ENCODE data around the gene HAVCR2. TPM values are rescaled to one million over a fixed set of nuclear protein-coding genes. Genes with fewer than 3 reads are reported as not detected.
A peak's percentile ranks its signal among the peaks of the same experiment; 100 is the strongest.

HAVCR2 gene
- total and polyA plus RNA-seq, 2 of the 13 experiments (the other 11 are each of a cell fraction or from before 2014, with no cell fraction given): 0.07 to 0.16 TPM

DNA sequence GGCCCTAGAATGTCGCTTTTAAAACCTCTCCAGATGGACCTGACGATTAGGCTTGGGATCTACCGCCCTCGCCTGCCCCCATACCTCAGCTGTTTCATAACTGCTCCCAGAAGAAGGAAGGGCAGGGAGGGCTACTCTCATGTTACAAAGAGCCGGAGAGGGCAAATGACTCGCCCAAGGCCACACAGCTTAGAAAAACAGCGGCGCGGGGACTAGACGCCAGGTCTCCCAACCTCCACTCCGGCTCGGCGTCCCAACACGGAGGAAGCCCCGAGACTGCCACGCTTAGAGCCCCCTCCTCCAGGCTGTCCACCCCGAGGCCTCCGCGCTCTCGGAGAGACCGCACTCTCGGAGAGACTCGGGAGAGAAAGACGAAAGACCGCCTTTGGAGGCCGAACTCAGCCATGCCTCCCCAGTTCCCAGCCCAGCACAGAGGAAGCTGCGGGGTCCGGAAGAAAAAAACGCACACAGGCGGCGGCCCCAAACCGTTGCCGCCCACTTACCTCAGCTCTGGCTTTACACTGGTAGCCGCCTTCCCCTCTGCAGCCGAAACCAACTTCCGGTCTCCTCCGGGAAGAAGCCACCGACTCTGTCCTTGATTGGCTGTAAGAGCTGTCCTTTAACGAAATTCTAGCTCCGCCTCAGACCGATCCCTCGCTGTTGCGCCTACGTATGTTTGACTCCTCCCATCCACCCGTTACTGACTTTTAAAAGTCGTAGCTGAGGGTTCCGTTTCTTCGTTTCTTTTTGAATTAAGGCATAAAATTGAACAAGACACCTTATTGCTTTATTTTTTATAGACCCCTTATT is 33.7 kb upstream of the HAVCR2 start, which contains the start of gene MED7 (continued):
- no peak for TF ChIP-seq ZNF143 (CRISPR knock-in tag; IDR thresholded peaks at IDR 0.05)
- TF ChIP-seq ZNF180 (CRISPR knock-in tag; IDR thresholded peaks at IDR 0.05; ENCODE audit: borderline replicate concordance, low read depth): no peak
- no peak for TF ChIP-seq ZNF546 (CRISPR knock-in tag; conservative IDR thresholded peaks at IDR 0.05)
- peak; percentile 24; the same call in 1 of the 2 replicates for TF ChIP-seq YEATS4 (CRISPR knock-in tag; IDR thresholded peaks at IDR 0.05; ENCODE audit: borderline replicate concordance)
- TF ChIP-seq ZNF7 (CRISPR knock-in tag; IDR thresholded peaks at IDR 0.05): no peak
- TF ChIP-seq MTA1 (CRISPR knock-in tag; IDR thresholded peaks at IDR 0.05; ENCODE audit: borderline replicate concordance): 0 out of 2 replicates have a peak, but pooled peaks have one; percentile 24
- no peak; the same call in 1 of the 2 replicates for TF ChIP-seq RXRB (CRISPR knock-in tag; IDR thresholded peaks at IDR 0.05; ENCODE audit: borderline replicate concordance)
- TF ChIP-seq SNAPC2 (CRISPR knock-in tag; IDR thresholded peaks at IDR 0.05): no peak
- TF ChIP-seq POLR2G (IDR thresholded peaks at IDR 0.05; ENCODE audit: low read depth, low read length): peak; percentile 92
- TF ChIP-seq BRCA1 (CRISPR knock-in tag; IDR thresholded peaks at IDR 0.05): 0 out of 2 replicates have a peak, but pooled peaks have one; percentile 17
- no peak for TF ChIP-seq ZNF629 (CRISPR knock-in tag; conservative IDR thresholded peaks at IDR 0.05)
- TF ChIP-seq, protein P1, sequence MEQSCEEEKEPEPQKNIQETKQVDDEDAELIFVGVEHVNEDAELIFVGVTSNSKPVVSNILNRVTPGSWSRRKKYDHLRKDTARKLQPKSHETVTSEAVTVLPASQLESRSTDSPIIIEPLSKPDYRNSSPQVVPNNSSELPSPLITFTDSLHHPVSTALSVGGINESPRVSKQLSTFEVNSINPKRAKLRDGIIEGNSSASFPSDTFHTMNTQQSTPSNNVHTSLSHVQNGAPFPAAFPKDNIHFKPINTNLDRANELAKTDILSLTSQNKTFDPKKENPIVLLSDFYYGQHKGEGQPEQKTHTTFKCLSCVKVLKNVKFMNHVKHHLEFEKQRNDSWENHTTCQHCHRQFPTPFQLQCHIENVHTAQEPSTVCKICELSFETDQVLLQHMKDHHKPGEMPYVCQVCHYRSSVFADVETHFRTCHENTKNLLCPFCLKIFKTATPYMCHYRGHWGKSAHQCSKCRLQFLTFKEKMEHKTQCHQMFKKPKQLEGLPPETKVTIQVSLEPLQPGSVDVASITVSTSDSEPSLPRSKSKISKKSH (CRISPR knock-in tag; IDR thresholded peaks at IDR 0.05; ENCODE audit: borderline replicate concordance): no peak
- no peak for TF ChIP-seq THYN1 (CRISPR knock-in tag; IDR thresholded peaks at IDR 0.05; ENCODE audit: borderline replicate concordance, low read depth)
- TF ChIP-seq NR2F2 (IDR thresholded peaks at IDR 0.05; ENCODE audit: borderline replicate concordance, low read depth): no peak
- no peak for TF ChIP-seq ZNF678 (CRISPR knock-in tag; IDR thresholded peaks at IDR 0.05)
- no peak; the same call in 1 of the 2 replicates for TF ChIP-seq TBX2 (CRISPR knock-in tag; IDR thresholded peaks at IDR 0.05; ENCODE audit: borderline replicate concordance)
- TF ChIP-seq ZSCAN25 (CRISPR knock-in tag; IDR thresholded peaks at IDR 0.05): no peak
- TF ChIP-seq MAF1 (CRISPR knock-in tag; IDR thresholded peaks at IDR 0.05; ENCODE audit: borderline replicate concordance): no peak
- TF ChIP-seq ZBTB1 (CRISPR knock-in tag; IDR thresholded peaks at IDR 0.05; ENCODE audit: borderline replicate concordance): 0 out of 2 replicates have a peak, but pooled peaks have one; percentile 41
- peak; percentile 38 for TF ChIP-seq TBL1XR1 (IDR thresholded peaks at IDR 0.05; ENCODE audit: borderline replicate concordance, low read length, partially characterized antibody)
- TF ChIP-seq ZNF317 (CRISPR knock-in tag; IDR thresholded peaks at IDR 0.05): no peak
- TF ChIP-seq, protein P2, sequence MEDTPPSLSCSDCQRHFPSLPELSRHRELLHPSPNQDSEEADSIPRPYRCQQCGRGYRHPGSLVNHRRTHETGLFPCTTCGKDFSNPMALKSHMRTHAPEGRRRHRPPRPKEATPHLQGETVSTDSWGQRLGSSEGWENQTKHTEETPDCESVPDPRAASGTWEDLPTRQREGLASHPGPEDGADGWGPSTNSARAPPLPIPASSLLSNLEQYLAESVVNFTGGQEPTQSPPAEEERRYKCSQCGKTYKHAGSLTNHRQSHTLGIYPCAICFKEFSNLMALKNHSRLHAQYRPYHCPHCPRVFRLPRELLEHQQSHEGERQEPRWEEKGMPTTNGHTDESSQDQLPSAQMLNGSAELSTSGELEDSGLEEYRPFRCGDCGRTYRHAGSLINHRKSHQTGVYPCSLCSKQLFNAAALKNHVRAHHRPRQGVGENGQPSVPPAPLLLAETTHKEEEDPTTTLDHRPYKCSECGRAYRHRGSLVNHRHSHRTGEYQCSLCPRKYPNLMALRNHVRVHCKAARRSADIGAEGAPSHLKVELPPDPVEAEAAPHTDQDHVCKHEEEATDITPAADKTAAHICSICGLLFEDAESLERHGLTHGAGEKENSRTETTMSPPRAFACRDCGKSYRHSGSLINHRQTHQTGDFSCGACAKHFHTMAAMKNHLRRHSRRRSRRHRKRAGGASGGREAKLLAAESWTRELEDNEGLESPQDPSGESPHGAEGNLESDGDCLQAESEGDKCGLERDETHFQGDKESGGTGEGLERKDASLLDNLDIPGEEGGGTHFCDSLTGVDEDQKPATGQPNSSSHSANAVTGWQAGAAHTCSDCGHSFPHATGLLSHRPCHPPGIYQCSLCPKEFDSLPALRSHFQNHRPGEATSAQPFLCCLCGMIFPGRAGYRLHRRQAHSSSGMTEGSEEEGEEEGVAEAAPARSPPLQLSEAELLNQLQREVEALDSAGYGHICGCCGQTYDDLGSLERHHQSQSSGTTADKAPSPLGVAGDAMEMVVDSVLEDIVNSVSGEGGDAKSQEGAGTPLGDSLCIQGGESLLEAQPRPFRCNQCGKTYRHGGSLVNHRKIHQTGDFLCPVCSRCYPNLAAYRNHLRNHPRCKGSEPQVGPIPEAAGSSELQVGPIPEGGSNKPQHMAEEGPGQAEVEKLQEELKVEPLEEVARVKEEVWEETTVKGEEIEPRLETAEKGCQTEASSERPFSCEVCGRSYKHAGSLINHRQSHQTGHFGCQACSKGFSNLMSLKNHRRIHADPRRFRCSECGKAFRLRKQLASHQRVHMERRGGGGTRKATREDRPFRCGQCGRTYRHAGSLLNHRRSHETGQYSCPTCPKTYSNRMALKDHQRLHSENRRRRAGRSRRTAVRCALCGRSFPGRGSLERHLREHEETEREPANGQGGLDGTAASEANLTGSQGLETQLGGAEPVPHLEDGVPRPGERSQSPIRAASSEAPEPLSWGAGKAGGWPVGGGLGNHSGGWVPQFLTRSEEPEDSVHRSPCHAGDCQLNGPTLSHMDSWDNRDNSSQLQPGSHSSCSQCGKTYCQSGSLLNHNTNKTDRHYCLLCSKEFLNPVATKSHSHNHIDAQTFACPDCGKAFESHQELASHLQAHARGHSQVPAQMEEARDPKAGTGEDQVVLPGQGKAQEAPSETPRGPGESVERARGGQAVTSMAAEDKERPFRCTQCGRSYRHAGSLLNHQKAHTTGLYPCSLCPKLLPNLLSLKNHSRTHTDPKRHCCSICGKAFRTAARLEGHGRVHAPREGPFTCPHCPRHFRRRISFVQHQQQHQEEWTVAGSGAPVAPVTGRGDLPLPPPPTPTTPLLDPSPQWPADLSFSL (CRISPR knock-in tag; IDR thresholded peaks at IDR 0.05): no peak

Data from HepG2 (cell line).